ENCODE measurements around the gene TMEM203. TPM values are rescaled to one million over a fixed set of nuclear protein-coding genes. Genes with fewer than 3 reads are reported as not detected.

Gene TMEM203
- total and polyA plus RNA-seq, 2 experiments from 2014 or later, result 32.7 to 53.4 TPM

GRCh38 chr9:137216188-137216965 is 10.9 kb upstream of the TMEM203 start:
- TF ChIP-seq ETS1 (IDR thresholded peaks at IDR 0.05) (no peak), POLR2AphosphoS5 (IDR thresholded peaks at IDR 0.05; ENCODE audit: low read depth) (no peak), EZH2 (IDR thresholded peaks at IDR 0.05; ENCODE audit: low read depth, unreplicated experiment) (no peak), JUNB (IDR thresholded peaks at IDR 0.05; ENCODE audit: unreplicated experiment) (no peak), CTCF (conservative IDR thresholded peaks at IDR 0.05; ENCODE audit: low read depth in 2 of 2) (no peak)
- DNase-seq (ENCODE audit: low spot score) (no peak), ATAC-seq (no peak)
- Mint-ChIP-seq H3K27me3 (ENCODE audit: insufficient read depth, low read depth, poor library complexity) (no peaks in the 10 kb centered on the region), H3K27ac (no peak overlapping the region), H3K9me3 (no peaks in the 10 kb centered on the region), H3K4me3 (no peak overlapping the region), H3K4me1 (peaks cover 7% of the 10 kb centered on the region; the same call in 2 of the 3 replicates), H3K36me3 (ENCODE audit: low read depth) (no peaks in the 10 kb centered on the region; the same call in 1 of the 3 replicates)
- no peak overlapping the region for H3K4me3 ChIP-seq
- no peaks in the 10 kb centered on the region for H3K27me3 ChIP-seq (ENCODE audit: insufficient read depth)
- H3K27ac ChIP-seq (ENCODE audit: low read depth), result no peak overlapping the region
- 0 out of 2 replicates have a peak, but pooled peaks cover 3% of the 10 kb centered on the region for H3K4me1 ChIP-seq (ENCODE audit: insufficient read depth)
- H3K36me3 ChIP-seq (ENCODE audit: insufficient read depth), result no peaks in the 10 kb centered on the region
- no peak overlapping the region for H2AFZ ChIP-seq
- no peaks in the 10 kb centered on the region; the same call in 1 of the 2 replicates for H4K20me1 ChIP-seq (replicated peaks; ENCODE audit: insufficient read depth)
- no peak overlapping the region for H3K4me2 ChIP-seq
- no peaks in the 10 kb centered on the region for H3K79me2 ChIP-seq (replicated peaks; ENCODE audit: insufficient read depth)
- 0 out of 2 replicates have a peak, but pooled peaks cover 3% of the 10 kb centered on the region for H3F3A ChIP-seq (replicated peaks; ENCODE audit: low read depth)
- no peaks in the 10 kb centered on the region for H3K9me2 ChIP-seq (ENCODE audit: insufficient read depth)

GRCh38 chr9:137215196-137215986 is 9.9 kb upstream of the TMEM203 start:
- no peak overlapping the region for H2AFZ ChIP-seq
- 0 out of 2 replicates have a peak, but pooled peaks cover 3% of the 10 kb centered on the region for H3F3A ChIP-seq (replicated peaks; ENCODE audit: low read depth)
- Mint-ChIP-seq H3K27ac (no peak overlapping the region), H3K27me3 (ENCODE audit: insufficient read depth, low read depth, poor library complexity) (no peaks in the 10 kb centered on the region), H3K9me3 (no peaks in the 10 kb centered on the region; the same call in 2 of the 3 replicates), H3K4me3 (no peak overlapping the region), H3K4me1 (peaks cover 7% of the 10 kb centered on the region; the same call in 2 of the 3 replicates), H3K36me3 (ENCODE audit: low read depth) (peaks cover 5% of the 10 kb centered on the region; the same call in 2 of the 3 replicates)
- no peaks in the 10 kb centered on the region for H3K79me2 ChIP-seq (replicated peaks; ENCODE audit: insufficient read depth)
- no peak for ATAC-seq
- TF ChIP-seq EZH2phosphoT487 (IDR thresholded peaks at IDR 0.05; ENCODE audit: unreplicated experiment) (no peak), CTCF (conservative IDR thresholded peaks at IDR 0.05; ENCODE audit: low read depth in 2 of 2) (no peak), JUNB (IDR thresholded peaks at IDR 0.05; ENCODE audit: unreplicated experiment) (no peak), REST (IDR thresholded peaks at IDR 0.05; ENCODE audit: unreplicated experiment) (no peak), EZH2 (IDR thresholded peaks at IDR 0.05; ENCODE audit: low read depth, unreplicated experiment) (no peak), ETS1 (IDR thresholded peaks at IDR 0.05) (no peak)
- H3K4me3 ChIP-seq, result no peak overlapping the region
- H3K27me3 ChIP-seq (ENCODE audit: insufficient read depth), result no peaks in the 10 kb centered on the region
- H3K36me3 ChIP-seq (ENCODE audit: insufficient read depth), result no peaks in the 10 kb centered on the region
- no peak overlapping the region for H3K4me2 ChIP-seq
- H3K4me1 ChIP-seq (ENCODE audit: insufficient read depth), result 0 out of 2 replicates have a peak, but pooled peaks cover 3% of the 10 kb centered on the region
- H3K9me2 ChIP-seq (ENCODE audit: insufficient read depth), result no peaks in the 10 kb centered on the region
- DNase-seq (ENCODE audit: low spot score), result no peak
- no peaks in the 10 kb centered on the region; the same call in 1 of the 2 replicates for H4K20me1 ChIP-seq (replicated peaks; ENCODE audit: insufficient read depth)
- no peak overlapping the region for H3K27ac ChIP-seq (ENCODE audit: low read depth)
